ENCODE measurements around the gene DECR2. TPM values are rescaled to one million over a fixed set of nuclear protein-coding genes. Genes with fewer than 3 reads are reported as not detected.
A peak's percentile ranks its signal among the peaks of the same experiment; 100 is the strongest.

DECR2 gene
- total and polyA plus RNA-seq, 2 of the 13 experiments (the other 11 are each of a cell fraction or from before 2014, with no cell fraction given), result 36.3 to 44.6 TPM

- TF ChIP-seq ZNF550 (CRISPR knock-in tag; IDR thresholded peaks at IDR 0.05; ENCODE audit: borderline replicate concordance) (no peak), ZFP82 (CRISPR knock-in tag; IDR thresholded peaks at IDR 0.05; ENCODE audit: borderline replicate concordance) (no peak), MYC (CRISPR knock-in tag; IDR thresholded peaks at IDR 0.05; ENCODE audit: borderline replicate concordance) (peak; percentile 72; the same call in 1 of the 2 replicates), ZMYM2 (CRISPR knock-in tag; IDR thresholded peaks at IDR 0.05) (no peak), ZIK1 (CRISPR knock-in tag; IDR thresholded peaks at IDR 0.05; ENCODE audit: borderline replicate concordance, low read depth) (no peak), ZNF296 (CRISPR knock-in tag; conservative IDR thresholded peaks at IDR 0.05) (no peak), PHF8 (CRISPR knock-in tag; IDR thresholded peaks at IDR 0.05) (no peak), KAT8 (CRISPR knock-in tag; IDR thresholded peaks at IDR 0.05) (no peak), HDAC6 (IDR thresholded peaks at IDR 0.05; ENCODE audit: low read depth, low read length) (no peak), ZNF839 (CRISPR knock-in tag; IDR thresholded peaks at IDR 0.05; ENCODE audit: borderline replicate concordance) (no peak), NPAS2 (CRISPR knock-in tag; IDR thresholded peaks at IDR 0.05; ENCODE audit: borderline replicate concordance) (no peak), POLR2AphosphoS5 (IDR thresholded peaks at IDR 0.05; ENCODE audit: low read depth, low read length) (peak; percentile 25; the same call in 1 of the 2 replicates), ZNF674 (CRISPR knock-in tag; IDR thresholded peaks at IDR 0.05; ENCODE audit: low read depth) (no peak), ZSCAN25 (CRISPR knock-in tag; IDR thresholded peaks at IDR 0.05) (no peak; the same call in 1 of the 2 replicates), KDM4B (CRISPR knock-in tag; IDR thresholded peaks at IDR 0.05) (no peak), DNMT1 (CRISPR knock-in tag; IDR thresholded peaks at IDR 0.05) (no peak), XRCC5 (optimal IDR thresholded peaks at IDR 0.05; ENCODE audit: low read length) (peak; percentile 26), HMGA1 (CRISPR knock-in tag; conservative IDR thresholded peaks at IDR 0.05) (no peak), RFXANK (CRISPR knock-in tag; IDR thresholded peaks at IDR 0.05) (no peak), ETS1 (CRISPR knock-in tag; IDR thresholded peaks at IDR 0.05) (no peak), FOXJ3 (CRISPR knock-in tag; IDR thresholded peaks at IDR 0.05; ENCODE audit: borderline replicate concordance) (no peak)
- TF ChIP-seq, protein P1, sequence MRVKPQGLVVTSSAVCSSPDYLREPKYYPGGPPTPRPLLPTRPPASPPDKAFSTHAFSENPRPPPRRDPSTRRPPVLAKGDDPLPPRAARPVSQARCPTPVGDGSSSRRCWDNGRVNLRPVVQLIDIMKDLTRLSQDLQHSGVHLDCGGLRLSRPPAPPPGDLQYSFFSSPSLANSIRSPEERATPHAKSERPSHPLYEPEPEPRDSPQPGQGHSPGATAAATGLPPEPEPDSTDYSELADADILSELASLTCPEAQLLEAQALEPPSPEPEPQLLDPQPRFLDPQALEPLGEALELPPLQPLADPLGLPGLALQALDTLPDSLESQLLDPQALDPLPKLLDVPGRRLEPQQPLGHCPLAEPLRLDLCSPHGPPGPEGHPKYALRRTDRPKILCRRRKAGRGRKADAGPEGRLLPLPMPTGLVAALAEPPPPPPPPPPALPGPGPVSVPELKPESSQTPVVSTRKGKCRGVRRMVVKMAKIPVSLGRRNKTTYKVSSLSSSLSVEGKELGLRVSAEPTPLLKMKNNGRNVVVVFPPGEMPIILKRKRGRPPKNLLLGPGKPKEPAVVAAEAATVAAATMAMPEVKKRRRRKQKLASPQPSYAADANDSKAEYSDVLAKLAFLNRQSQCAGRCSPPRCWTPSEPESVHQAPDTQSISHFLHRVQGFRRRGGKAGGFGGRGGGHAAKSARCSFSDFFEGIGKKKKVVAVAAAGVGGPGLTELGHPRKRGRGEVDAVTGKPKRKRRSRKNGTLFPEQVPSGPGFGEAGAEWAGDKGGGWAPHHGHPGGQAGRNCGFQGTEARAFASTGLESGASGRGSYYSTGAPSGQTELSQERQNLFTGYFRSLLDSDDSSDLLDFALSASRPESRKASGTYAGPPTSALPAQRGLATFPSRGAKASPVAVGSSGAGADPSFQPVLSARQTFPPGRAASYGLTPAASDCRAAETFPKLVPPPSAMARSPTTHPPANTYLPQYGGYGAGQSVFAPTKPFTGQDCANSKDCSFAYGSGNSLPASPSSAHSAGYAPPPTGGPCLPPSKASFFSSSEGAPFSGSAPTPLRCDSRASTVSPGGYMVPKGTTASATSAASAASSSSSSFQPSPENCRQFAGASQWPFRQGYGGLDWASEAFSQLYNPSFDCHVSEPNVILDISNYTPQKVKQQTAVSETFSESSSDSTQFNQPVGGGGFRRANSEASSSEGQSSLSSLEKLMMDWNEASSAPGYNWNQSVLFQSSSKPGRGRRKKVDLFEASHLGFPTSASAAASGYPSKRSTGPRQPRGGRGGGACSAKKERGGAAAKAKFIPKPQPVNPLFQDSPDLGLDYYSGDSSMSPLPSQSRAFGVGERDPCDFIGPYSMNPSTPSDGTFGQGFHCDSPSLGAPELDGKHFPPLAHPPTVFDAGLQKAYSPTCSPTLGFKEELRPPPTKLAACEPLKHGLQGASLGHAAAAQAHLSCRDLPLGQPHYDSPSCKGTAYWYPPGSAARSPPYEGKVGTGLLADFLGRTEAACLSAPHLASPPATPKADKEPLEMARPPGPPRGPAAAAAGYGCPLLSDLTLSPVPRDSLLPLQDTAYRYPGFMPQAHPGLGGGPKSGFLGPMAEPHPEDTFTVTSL (CRISPR knock-in tag; IDR thresholded peaks at IDR 0.05; ENCODE audit: borderline replicate concordance), result no peak
- TF ChIP-seq, protein P2, sequence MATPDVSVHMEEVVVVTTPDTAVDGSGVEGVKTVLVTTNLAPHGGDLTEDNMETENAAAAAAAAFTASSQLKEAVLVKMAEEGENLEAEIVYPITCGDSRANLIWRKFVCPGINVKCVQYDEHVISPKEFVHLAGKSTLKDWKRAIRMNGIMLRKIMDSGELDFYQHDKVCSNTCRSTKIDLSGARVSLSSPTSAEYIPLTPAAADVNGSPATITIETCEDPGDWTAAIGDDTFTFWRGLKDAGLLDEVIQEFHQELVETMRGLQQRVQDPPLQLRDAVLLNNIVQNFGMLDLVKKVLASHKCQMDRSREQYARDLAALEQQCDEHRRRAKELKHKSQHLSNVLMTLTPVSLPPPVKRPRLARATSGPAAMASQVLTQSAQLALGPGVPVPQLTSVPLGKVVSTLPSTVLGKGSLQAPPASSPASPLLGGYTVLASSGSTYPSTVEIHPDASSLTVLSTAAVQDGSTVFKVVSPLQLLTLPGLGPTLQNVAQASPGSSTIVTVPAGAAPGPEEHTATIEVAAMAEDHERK (CRISPR knock-in tag; IDR thresholded peaks at IDR 0.05; ENCODE audit: low read depth), result no peak
Observed at GRCh38 chr16:364595-365491, 36.8 kb upstream of the DECR2 start (continued).

Data from HepG2 (cell line).